Mucosa of descending colon (tissue), 3 donors: ENCODE measurements around the gene EMP3. TPM values are rescaled to one million over a fixed set of nuclear protein-coding genes. Genes with fewer than 3 reads are reported as not detected.

Experiments used
- ATAC-seq: fragments of 200-7000 bp; cut with Tn5 transposase; one replicate; pipeline ENCODE4 v1.9.1; 2020; ENCODE audit warnings: mild to moderate bottlenecking, moderate library complexity
- DNase-seq, 3 donors: peaks; one replicate each; pipeline ENCODE4 v3.0.0-alpha.2; 2020
- H3K36me3 ChIP-seq: fragments of 200-600 bp; one replicate; pipeline ENCODE4 v1.8.0; 2021; ENCODE audit warnings: low read depth, mild to moderate bottlenecking
- H3K4me1 ChIP-seq: fragments of 200-600 bp; one replicate; pipeline ENCODE4 v1.8.0; 2021; ENCODE audit warnings: low read depth, mild to moderate bottlenecking
- H3K4me3 ChIP-seq: fragments of 200-600 bp; one replicate; pipeline ENCODE4 v1.8.0; 2021; ENCODE audit warnings: mild to moderate bottlenecking
- H3K9me3 ChIP-seq: fragments of 200-600 bp; one replicate; pipeline ENCODE4 v1.8.0; 2021; ENCODE audit warnings: mild to moderate bottlenecking
- CTCF ChIP-seq: fragments of 200-600 bp; IDR thresholded peaks from one replicate; pipeline ENCODE4 v1.8.0; 2022; ENCODE audit warnings: antibody characterized with exemption, mild to moderate bottlenecking
- intact Hi-C, 2 donors: fragments of 100-400 bp; cut with DNase I in 1 of 2; cut with micrococcal nuclease in 1 of 2; formaldehyde crosslinking; loops; one replicate each; pipeline versions ENCODE4 v1.11.0 to v1.11.1; 2022; cut with DNase I, micrococcal nuclease
- total RNA-seq, 3 donors: library from RNA; stranded (reverse); fragmentation: NEBNext Ultra II Directional in 2 of 3; extraction: Animal tissue kit (Norgen Biotek cat#: 25700) in 2 of 3; gene quantifications; one replicate each; pipeline versions ENCODE4 v1.2.1 to v1.2.4, GENCODE V29; 2021 to 2023
- donor health status: DM: no; HTN: no; CAD: no; lungs with moderate emphysema.
- donor health status: DM: no; HTN: no; CAD: no.
- donor health status: DM: no; HTN: yes; CAD: no.

Gene EMP3
- total RNA-seq, 3 donors from 2014 or later, result 10.3 to 109 (median 36.2) TPM

GRCh38 chr19:48344892-48345291, 19.5 kb downstream of the EMP3 start:
- no peak overlapping the region for H3K4me3 ChIP-seq
- H3K36me3 ChIP-seq, result no peaks in the 10 kb centered on the region
- H3K4me1 ChIP-seq, result no peaks in the 10 kb centered on the region
- intact Hi-C loops, result no loop called here
- peak; percentile 18 for ATAC-seq
- no peak for TF ChIP-seq CTCF
- DNase-seq, result no peak
- no peaks in the 10 kb centered on the region for H3K9me3 ChIP-seq

GRCh38 chr19:48346191-48346590, 20.8 kb downstream of the EMP3 start:
- intact Hi-C loops, result no loop called here

GRCh38 chr19:48348045-48348444, 22.7 kb downstream of the EMP3 start:
- intact Hi-C loops, result no loop called here

More at GRCh38 chr19:48346191-48346590, 20.8 kb downstream of the EMP3 start:
- no peaks in the 10 kb centered on the region for H3K4me1 ChIP-seq
- H3K9me3 ChIP-seq, result no peaks in the 10 kb centered on the region
- TF ChIP-seq CTCF, result no peak
- no peak overlapping the region for H3K4me3 ChIP-seq
- DNase-seq (no peak), ATAC-seq (no peak)
- H3K36me3 ChIP-seq, result no peaks in the 10 kb centered on the region

GRCh38 chr19:48348737-48349136, 23.4 kb downstream of the EMP3 start:
- no peaks in the 10 kb centered on the region for H3K9me3 ChIP-seq
- ATAC-seq, result no peak
- intact Hi-C loops, result no loop called here
- H3K36me3 ChIP-seq, result no peaks in the 10 kb centered on the region
- H3K4me3 ChIP-seq, result no peak overlapping the region
- H3K4me1 ChIP-seq, result no peaks in the 10 kb centered on the region
- no peak for TF ChIP-seq CTCF
- DNase-seq, result no peak

More at GRCh38 chr19:48348045-48348444, 22.7 kb downstream of the EMP3 start:
- DNase-seq, result no peak
- no peaks in the 10 kb centered on the region for H3K4me1 ChIP-seq
- H3K36me3 ChIP-seq, result no peaks in the 10 kb centered on the region
- no peaks in the 10 kb centered on the region for H3K9me3 ChIP-seq
- TF ChIP-seq CTCF, result no peak
- no peak overlapping the region for H3K4me3 ChIP-seq
- ATAC-seq, result no peak

GRCh38 chr19:48350856-48351255, 25.5 kb downstream of the EMP3 start:
- Histone ChIP-seq H3K4me1 (no peaks in the 10 kb centered on the region), H3K9me3 (no peaks in the 10 kb centered on the region), H3K36me3 (no peaks in the 10 kb centered on the region), H3K4me3 (no peak overlapping the region)
- intact Hi-C loops, result no loop called here
- DNase-seq (no peak), ATAC-seq (no peak)
- no peak for TF ChIP-seq CTCF

- intact Hi-C loops, result no loop called here
- ATAC-seq (peak; percentile 97), DNase-seq (peak; percentile 79 to 90 (median 90))
- Histone ChIP-seq H3K36me3 (no peaks in the 10 kb centered on the region), H3K4me3 (no peak overlapping the region), H3K4me1 (no peaks in the 10 kb centered on the region), H3K9me3 (no peaks in the 10 kb centered on the region)
- TF ChIP-seq CTCF, result peak; percentile 84
Observed at GRCh38 chr19:48351341-48351752, 26.0 kb downstream of the EMP3 start.
